ENCODE results near the gene DCLRE1A. TPM values are rescaled to one million over a fixed set of nuclear protein-coding genes. Genes with fewer than 3 reads are reported as not detected.
A peak's percentile ranks its signal among the peaks of the same experiment; 100 is the strongest.

Gene DCLRE1A
- total RNA-seq, 1 experiment from 2014 or later = 18.1 TPM

DNA sequence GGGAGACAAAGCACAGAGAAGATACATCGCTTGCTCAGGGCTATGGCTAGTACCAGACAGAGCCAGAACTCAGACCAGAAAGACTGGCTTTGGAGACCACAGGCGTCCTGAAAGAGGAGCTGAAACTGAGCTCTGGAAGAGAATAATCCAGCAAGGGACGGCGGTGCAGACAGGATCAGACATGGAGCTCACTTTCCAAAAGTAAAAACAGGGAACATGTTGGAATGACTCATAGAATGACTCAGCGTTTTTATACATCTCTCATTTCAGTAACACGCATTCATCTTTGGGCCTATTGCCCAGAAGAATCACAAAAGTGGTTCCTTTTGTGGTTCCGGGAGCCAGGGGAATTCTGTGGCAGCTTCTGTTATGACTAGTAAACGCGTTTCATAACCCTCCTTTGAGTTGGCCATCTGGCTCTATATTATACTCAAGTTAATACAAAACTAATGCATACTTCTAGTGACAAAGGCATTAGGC is 65.2 kb downstream of the DCLRE1A start:
- DNase-seq (ENCODE audit: low spot score) = peak; percentile 91

Other genes starting within 250 kb of the DCLRE1A start
- not detected in 2 replicates for gene NRAP, start 190.0 kb downstream of the DCLRE1A start, total RNA-seq (2014; rRNA removed; shearing (Covaris generic))
- 32.5 and 37.1 TPM in 2 replicates for gene CASP7, start 174.2 kb downstream of the DCLRE1A start, total RNA-seq (2014; rRNA removed; shearing (Covaris generic))
- gene PLEKHS1, start 102.4 kb downstream of the DCLRE1A start, total RNA-seq (2014; rRNA removed; shearing (Covaris generic)) = 0.31 TPM in 1 of 2 replicates, not detected in the other
- gene NHLRC2, start 579 bp upstream of the DCLRE1A start, total RNA-seq (2014; rRNA removed; shearing (Covaris generic)) = 23.7 and 29.1 TPM in 2 replicates
- gene ADRB1, start 189.8 kb upstream of the DCLRE1A start, total RNA-seq (2014; rRNA removed; shearing (Covaris generic)) = 1.1 and 1.5 TPM in 2 replicates